Neural cell (in vitro differentiated cells): Measurements from ENCODE around the gene COG8. TPM values are rescaled to one million over a fixed set of nuclear protein-coding genes. Genes with fewer than 3 reads are reported as not detected.

Experiments used
- H2AFZ ChIP-seq: fragments of 200-600, 300-800 bp; sonication (generic), shearing (Covaris generic); 2 replicates; pipeline ENCODE4 v1.6.0; 2014; ENCODE audit warnings: low read depth, mild to moderate bottlenecking, antibody characterized with exemption, low read length, moderate library complexity
- H3F3A ChIP-seq: fragments of 200-600 bp; shearing (Covaris generic); 2 replicates; pipeline ENCODE4 v1.6.1; 2016; ENCODE audit warnings: mild to moderate bottlenecking, moderate library complexity, mixed read lengths, antibody characterized with exemption, low read length; ENCODE audit not compliant: insufficient read depth, poor library complexity, severe bottlenecking
- H3K27ac ChIP-seq: fragments of 200-600, 300-800 bp; sonication (generic), shearing (Covaris generic); 2 replicates; pipeline ENCODE4 v1.5.1; 2014; ENCODE audit warnings: mild to moderate bottlenecking, low read length, moderate library complexity
- H3K27me3 ChIP-seq: fragments of 300-800, 200-600 bp; sonication (generic), shearing (Covaris generic); 2 replicates; pipeline ENCODE4 v1.6.0; 2014; ENCODE audit warnings: mild to moderate bottlenecking, low read depth, low read length, moderate library complexity; ENCODE audit not compliant: insufficient read depth
- H3K36me3 ChIP-seq: fragments of 300-800, 200-600 bp; sonication (generic), shearing (Covaris generic); 2 replicates; pipeline ENCODE4 v1.5.1; 2014; ENCODE audit warnings: mild to moderate bottlenecking, antibody characterized with exemption, low read length, moderate library complexity; ENCODE audit not compliant: insufficient read depth
- H3K4me2 ChIP-seq: fragments of 300-800, 200-600 bp; sonication (generic), shearing (Covaris generic); 2 replicates; pipeline ENCODE4 v1.6.0; 2014; ENCODE audit warnings: mild to moderate bottlenecking, low read length
- H3K4me3 ChIP-seq: fragments of 300-800, 200-600 bp; sonication (generic), shearing (Covaris generic); 2 replicates; pipeline ENCODE4 v1.5.1; 2014; ENCODE audit warnings: mild to moderate bottlenecking, low read length, moderate library complexity
- H3K79me2 ChIP-seq: fragments of 200-600 bp; shearing (Covaris generic); replicated peaks from 2 replicates; pipeline ENCODE4 v1.6.0; 2014; ENCODE audit warnings: mild to moderate bottlenecking, low read length, moderate library complexity; ENCODE audit not compliant: insufficient read depth
- H3K9ac ChIP-seq: fragments of 300-800, 200-600 bp; sonication (generic), shearing (Covaris generic); 2 replicates; pipeline ENCODE4 v1.6.1; 2016; ENCODE audit warnings: mild to moderate bottlenecking, low read length, mixed read lengths
- H3K9me2 ChIP-seq: fragments of 200-600 bp; shearing (Covaris generic); 2 replicates; pipeline ENCODE4 v1.6.1; 2016; ENCODE audit warnings: mild to moderate bottlenecking, low read length, mixed read lengths; ENCODE audit not compliant: insufficient read depth
- H3K9me3 ChIP-seq: fragments of 200-600, 300-800 bp; sonication (generic), shearing (Covaris generic); 2 replicates; pipeline ENCODE4 v1.6.1; 2016; ENCODE audit warnings: mild to moderate bottlenecking, mixed run types, low read length, moderate library complexity, mixed read lengths
- H4K20me1 ChIP-seq: fragments of 200-600 bp; shearing (Covaris generic); 2 replicates; pipeline ENCODE4 v1.6.1; 2016; ENCODE audit warnings: mild to moderate bottlenecking, mixed run types; ENCODE audit not compliant: insufficient read depth
- EP300 ChIP-seq: fragments of 450-650 bp; conservative IDR thresholded peaks from 2 replicates; pipeline ENCODE4 v1.6.1; 2014; ENCODE audit warnings: antibody characterized with exemption, mild to moderate bottlenecking, moderate library complexity; ENCODE audit not compliant: poor library complexity, severe bottlenecking
- EZH2 ChIP-seq: fragments of 200-600, 300-800 bp; shearing (Covaris generic), sonication (generic); IDR thresholded peaks from 2 replicates; pipeline ENCODE4 v1.6.1; 2014; ENCODE audit warnings: antibody characterized with exemption, low read length, borderline replicate concordance, mild to moderate bottlenecking; ENCODE audit not compliant: insufficient read depth, poor library complexity, severe bottlenecking
- MXI1 ChIP-seq: fragments of 450-650 bp; conservative IDR thresholded peaks from 2 replicates; pipeline ENCODE4 v1.6.1; 2014; ENCODE audit warnings: antibody characterized with exemption, mild to moderate bottlenecking; ENCODE audit not compliant: poor library complexity, severe bottlenecking
- POLR2AphosphoS5 ChIP-seq: IDR thresholded peaks from 2 replicates; pipeline ENCODE4 v1.6.1; 2012
- RAD21 ChIP-seq: fragments of 450-650 bp; conservative IDR thresholded peaks from 2 replicates; pipeline ENCODE4 v1.6.1; 2014; ENCODE audit warnings: antibody characterized with exemption, mild to moderate bottlenecking, moderate library complexity
- SMC3 ChIP-seq: fragments of 450-650 bp; conservative IDR thresholded peaks from 2 replicates; pipeline ENCODE4 v1.6.1; 2014; ENCODE audit warnings: antibody characterized with exemption, mild to moderate bottlenecking, moderate library complexity; ENCODE audit not compliant: poor library complexity
- TAF1 ChIP-seq: IDR thresholded peaks from 2 replicates; pipeline ENCODE4 v1.6.1; 2012; ENCODE audit warnings: low read depth
- polyA plus RNA-seq: library from polyadenylated mRNA; depleted of rRNA; stranded (reverse); fragments of >200 nt; gene quantifications from 2 replicates; pipeline ENCODE4 v1.2.3, GENCODE V29; 2014
- TF ChIP-seq, protein P1 (sequence below): IDR thresholded peaks from 2 replicates; pipeline ENCODE4 v1.6.1; 2012; ENCODE audit warnings: borderline replicate concordance
- TF ChIP-seq, protein P2 (sequence below): fragments of 450-650 bp; IDR thresholded peaks from 2 replicates; pipeline ENCODE4 v1.5.1; 2014; ENCODE audit warnings: antibody characterized with exemption, mild to moderate bottlenecking, moderate library complexity; ENCODE audit not compliant: poor library complexity, severe bottlenecking

Gene COG8
- polyA plus RNA-seq, 1 donor from 2014 or later, result 27.8 TPM

DNA sequence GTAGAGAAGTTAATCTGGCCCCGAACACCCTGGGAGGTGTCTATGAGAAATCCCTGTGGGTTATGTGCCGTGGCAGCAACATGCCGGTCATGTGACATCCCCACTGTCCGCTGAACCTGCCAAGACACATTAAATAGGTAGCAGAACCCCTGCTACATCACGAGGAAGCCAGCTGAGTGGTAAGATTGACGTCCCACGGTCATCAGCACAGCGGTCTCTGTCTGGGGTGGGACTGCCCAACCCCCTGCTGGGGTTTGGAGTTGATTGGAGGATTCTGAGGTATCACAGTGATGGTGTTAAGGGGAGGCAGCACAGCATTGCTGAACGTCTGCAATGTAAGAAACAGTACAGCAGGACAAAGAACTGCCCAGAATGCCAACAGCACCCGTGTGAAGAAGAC is 10.2 kb upstream of the COG8 start:
- Histone ChIP-seq H3K27ac (no peak overlapping the region), H3K4me2 (no peak overlapping the region)

DNA sequence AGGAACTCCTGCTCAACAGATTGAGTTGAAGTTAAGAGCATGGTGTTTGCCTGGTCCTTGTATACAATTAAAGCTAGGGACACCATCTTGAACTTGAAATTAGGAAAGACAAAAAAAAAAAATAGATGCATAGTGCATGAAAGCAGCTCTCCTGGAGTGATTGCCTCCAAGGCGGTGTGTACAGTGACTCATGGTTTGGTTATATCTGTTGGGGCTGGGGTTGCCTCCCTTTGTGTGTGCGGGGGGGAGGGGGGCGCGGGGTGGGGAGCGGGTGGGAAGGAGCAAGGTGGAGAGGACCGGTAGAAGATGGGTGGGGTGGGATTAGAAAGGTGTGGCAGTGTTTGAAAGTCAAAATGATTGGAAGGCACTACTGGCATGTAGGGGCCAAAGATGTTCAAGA is 8.9 kb upstream of the COG8 start:
- TF ChIP-seq TAF1 (no peak), MXI1 (no peak), RAD21 (no peak), SMC3 (no peak)
- TF ChIP-seq, protein P1, sequence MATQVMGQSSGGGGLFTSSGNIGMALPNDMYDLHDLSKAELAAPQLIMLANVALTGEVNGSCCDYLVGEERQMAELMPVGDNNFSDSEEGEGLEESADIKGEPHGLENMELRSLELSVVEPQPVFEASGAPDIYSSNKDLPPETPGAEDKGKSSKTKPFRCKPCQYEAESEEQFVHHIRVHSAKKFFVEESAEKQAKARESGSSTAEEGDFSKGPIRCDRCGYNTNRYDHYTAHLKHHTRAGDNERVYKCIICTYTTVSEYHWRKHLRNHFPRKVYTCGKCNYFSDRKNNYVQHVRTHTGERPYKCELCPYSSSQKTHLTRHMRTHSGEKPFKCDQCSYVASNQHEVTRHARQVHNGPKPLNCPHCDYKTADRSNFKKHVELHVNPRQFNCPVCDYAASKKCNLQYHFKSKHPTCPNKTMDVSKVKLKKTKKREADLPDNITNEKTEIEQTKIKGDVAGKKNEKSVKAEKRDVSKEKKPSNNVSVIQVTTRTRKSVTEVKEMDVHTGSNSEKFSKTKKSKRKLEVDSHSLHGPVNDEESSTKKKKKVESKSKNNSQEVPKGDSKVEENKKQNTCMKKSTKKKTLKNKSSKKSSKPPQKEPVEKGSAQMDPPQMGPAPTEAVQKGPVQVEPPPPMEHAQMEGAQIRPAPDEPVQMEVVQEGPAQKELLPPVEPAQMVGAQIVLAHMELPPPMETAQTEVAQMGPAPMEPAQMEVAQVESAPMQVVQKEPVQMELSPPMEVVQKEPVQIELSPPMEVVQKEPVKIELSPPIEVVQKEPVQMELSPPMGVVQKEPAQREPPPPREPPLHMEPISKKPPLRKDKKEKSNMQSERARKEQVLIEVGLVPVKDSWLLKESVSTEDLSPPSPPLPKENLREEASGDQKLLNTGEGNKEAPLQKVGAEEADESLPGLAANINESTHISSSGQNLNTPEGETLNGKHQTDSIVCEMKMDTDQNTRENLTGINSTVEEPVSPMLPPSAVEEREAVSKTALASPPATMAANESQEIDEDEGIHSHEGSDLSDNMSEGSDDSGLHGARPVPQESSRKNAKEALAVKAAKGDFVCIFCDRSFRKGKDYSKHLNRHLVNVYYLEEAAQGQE, result no peak
- Histone ChIP-seq H3K9me3 (no peaks in the 10 kb centered on the region), H3K4me2 (no peak overlapping the region), H3K27me3 (no peaks in the 10 kb centered on the region), H3K9me2 (no peaks in the 10 kb centered on the region), H3K79me2 (no peaks in the 10 kb centered on the region), H3F3A (no peaks in the 10 kb centered on the region), H3K4me3 (no peak overlapping the region), H3K36me3 (no peaks in the 10 kb centered on the region), H2AFZ (no peak overlapping the region), H3K9ac (no peak overlapping the region), H3K27ac (no peak overlapping the region), H4K20me1 (no peaks in the 10 kb centered on the region)

More for the DNA sequence above, 10.2 kb upstream of the COG8 start:
- TF ChIP-seq EZH2, result no peak
- no peaks in the 10 kb centered on the region for H3K79me2 ChIP-seq
- no peak overlapping the region for H3K4me3 ChIP-seq
- H4K20me1 ChIP-seq, result no peaks in the 10 kb centered on the region
- no peaks in the 10 kb centered on the region for H3K9me3 ChIP-seq
- no peak overlapping the region for H2AFZ ChIP-seq
- H3F3A ChIP-seq, result no peaks in the 10 kb centered on the region
- H3K9me2 ChIP-seq, result no peaks in the 10 kb centered on the region
- H3K27me3 ChIP-seq, result no peaks in the 10 kb centered on the region
- no peak overlapping the region for H3K9ac ChIP-seq
- no peaks in the 10 kb centered on the region for H3K36me3 ChIP-seq

DNA sequence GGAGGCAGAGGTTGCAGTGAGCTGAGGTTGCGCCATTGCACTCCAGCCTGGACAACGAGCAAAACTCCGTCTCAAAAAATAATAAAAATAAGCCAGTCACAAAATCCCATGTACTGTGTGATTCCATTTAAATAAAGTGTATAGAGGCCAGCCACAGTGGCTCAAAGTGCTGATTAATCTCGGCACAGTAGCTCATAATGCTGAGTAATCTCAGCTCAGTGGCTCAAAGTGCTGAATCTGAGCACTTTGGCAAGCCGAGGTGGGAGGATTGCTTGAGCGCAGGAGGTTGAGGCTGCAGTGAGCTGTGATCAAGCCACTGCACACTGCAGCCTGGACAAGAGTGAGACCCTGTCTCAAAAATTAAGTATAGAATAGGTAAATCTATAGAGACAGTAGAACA is 7.3 kb upstream of the COG8 start:
- H2AFZ ChIP-seq, result no peak overlapping the region
- no peak overlapping the region for H3K27ac ChIP-seq
- H3K36me3 ChIP-seq, result no peaks in the 10 kb centered on the region
- H3K27me3 ChIP-seq, result no peaks in the 10 kb centered on the region
- no peaks in the 10 kb centered on the region for H3F3A ChIP-seq
- H3K9ac ChIP-seq, result no peak overlapping the region
- no peak overlapping the region for H3K4me2 ChIP-seq
- no peaks in the 10 kb centered on the region for H4K20me1 ChIP-seq
- no peaks in the 10 kb centered on the region for H3K9me2 ChIP-seq
- no peak overlapping the region for H3K4me3 ChIP-seq
- no peaks in the 10 kb centered on the region for H3K79me2 ChIP-seq
- no peaks in the 10 kb centered on the region for H3K9me3 ChIP-seq
- no peak for TF ChIP-seq EP300
- no peak for TF ChIP-seq EZH2
- no peak for TF ChIP-seq POLR2AphosphoS5
- no peak for TF ChIP-seq TAF1
- no peak for TF ChIP-seq SMC3
- TF ChIP-seq MXI1, result no peak
- TF ChIP-seq RAD21, result no peak
- TF ChIP-seq, protein P2, sequence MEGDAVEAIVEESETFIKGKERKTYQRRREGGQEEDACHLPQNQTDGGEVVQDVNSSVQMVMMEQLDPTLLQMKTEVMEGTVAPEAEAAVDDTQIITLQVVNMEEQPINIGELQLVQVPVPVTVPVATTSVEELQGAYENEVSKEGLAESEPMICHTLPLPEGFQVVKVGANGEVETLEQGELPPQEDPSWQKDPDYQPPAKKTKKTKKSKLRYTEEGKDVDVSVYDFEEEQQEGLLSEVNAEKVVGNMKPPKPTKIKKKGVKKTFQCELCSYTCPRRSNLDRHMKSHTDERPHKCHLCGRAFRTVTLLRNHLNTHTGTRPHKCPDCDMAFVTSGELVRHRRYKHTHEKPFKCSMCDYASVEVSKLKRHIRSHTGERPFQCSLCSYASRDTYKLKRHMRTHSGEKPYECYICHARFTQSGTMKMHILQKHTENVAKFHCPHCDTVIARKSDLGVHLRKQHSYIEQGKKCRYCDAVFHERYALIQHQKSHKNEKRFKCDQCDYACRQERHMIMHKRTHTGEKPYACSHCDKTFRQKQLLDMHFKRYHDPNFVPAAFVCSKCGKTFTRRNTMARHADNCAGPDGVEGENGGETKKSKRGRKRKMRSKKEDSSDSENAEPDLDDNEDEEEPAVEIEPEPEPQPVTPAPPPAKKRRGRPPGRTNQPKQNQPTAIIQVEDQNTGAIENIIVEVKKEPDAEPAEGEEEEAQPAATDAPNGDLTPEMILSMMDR, result no peak
- TF ChIP-seq, protein P1, result no peak
